MCF 10A (cell line): ENCODE data around the gene CAPN7. TPM values are rescaled to one million over a fixed set of nuclear protein-coding genes. Genes with fewer than 3 reads are reported as not detected.

Experiments
- BruUV-seq: library from RNA; stranded (reverse); fragments of 400-500 nt; replicated peaks from 2 replicates; lab custom pipeline; 2021; lab: Mats Ljungman, UMichigan
- CTCF ChIA-PET: fragments of 300-600 bp; sonication (Branson Sonifier 250); formaldehyde crosslinking; extraction: SDS; loops from one replicate; lab custom pipeline; 2021; ENCODE audit warnings: antibody characterized with exemption, inconsistent platforms; lab: Yijun Ruan, JAX
- POLR2A ChIA-PET: fragments of 300-600, 350-650 bp; sonication (Branson Sonifier 250); formaldehyde crosslinking; extraction: SDS; loops from one replicate; lab custom pipeline; 2020; ENCODE audit warnings: antibody characterized with exemption, inconsistent platforms; lab: Yijun Ruan, JAX
- DNase-seq: peaks from one replicate; pipeline ENCODE4 v3.0.0-alpha.2; 2018; ENCODE audit not compliant: unreplicated experiment
- H3K27ac Mint-ChIP-seq: one replicate; pipeline ENCODE4 v1.8.0; 2022; ENCODE audit warnings: mild to moderate bottlenecking, low read depth, mixed read lengths; ENCODE audit not compliant: unreplicated experiment
- H3K27me3 Mint-ChIP-seq: one replicate; pipeline ENCODE4 v1.8.0; 2022; ENCODE audit warnings: mixed read lengths; ENCODE audit not compliant: insufficient read depth, unreplicated experiment
- H3K36me3 Mint-ChIP-seq: one replicate; pipeline ENCODE4 v1.8.0; 2022; ENCODE audit warnings: mild to moderate bottlenecking, moderate library complexity, mixed read lengths; ENCODE audit not compliant: insufficient read depth, unreplicated experiment
- H3K4me1 Mint-ChIP-seq: one replicate; pipeline ENCODE4 v1.8.0; 2022; ENCODE audit warnings: mixed read lengths; ENCODE audit not compliant: insufficient read depth, unreplicated experiment
- H3K4me3 Mint-ChIP-seq: one replicate; pipeline ENCODE4 v1.8.0; 2022; ENCODE audit warnings: mild to moderate bottlenecking, moderate library complexity, mixed read lengths; ENCODE audit not compliant: unreplicated experiment
- H3K9me3 Mint-ChIP-seq: one replicate; pipeline ENCODE4 v1.8.0; 2022; ENCODE audit warnings: mixed read lengths; ENCODE audit not compliant: unreplicated experiment
- intact Hi-C: fragments of 100-400 bp; cut with micrococcal nuclease; formaldehyde crosslinking; loops from 2 replicates; pipeline ENCODE4 v1.14.1; 2022
- total RNA-seq: library from RNA; stranded (reverse); gene quantifications from 2 replicates; pipeline ENCODE4 v1.2.3, GENCODE V29; 2022
- TF ChIP-seq, protein P1 (sequence below): fragments of 200-600 bp; IDR thresholded peaks from one replicate; pipeline ENCODE4 v1.8.0; 2022; ENCODE audit warnings: antibody characterized with exemption, mild to moderate bottlenecking; ENCODE audit not compliant: unreplicated experiment

The CAPN7 gene
- total RNA-seq, 1 experiment from 2014 or later, result 48.4 TPM

DNA sequence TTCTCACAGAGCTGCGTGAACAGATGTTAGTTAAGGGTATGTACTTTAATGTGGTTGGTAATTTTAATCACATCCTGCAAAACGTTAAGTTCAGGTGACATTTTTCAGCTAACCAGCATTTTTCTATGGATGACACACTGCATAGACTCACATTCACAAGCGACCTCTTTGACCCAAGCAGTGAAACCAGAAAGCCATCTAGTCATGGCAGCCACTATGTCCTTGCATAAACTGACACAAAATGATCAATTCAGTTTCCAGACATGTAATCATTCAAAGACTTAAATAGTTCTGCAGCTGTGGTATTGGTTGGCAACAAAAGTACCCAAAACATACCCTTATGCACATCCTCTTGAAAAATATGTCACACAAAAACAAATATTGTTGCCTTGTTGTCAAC, 7.4 kb upstream of the CAPN7 start:
- Mint-ChIP-seq H3K4me3 (no peak overlapping the region), H3K4me1 (no peaks in the 10 kb centered on the region)
- CTCF ChIA-PET, result interaction anchor here (1.1 to 9.1 kb wide), 3 partner anchors 19 to 91 kb away, joined by 3 to 77 read pairs (median 5); no protein-coding TSS in a partner anchor

DNA sequence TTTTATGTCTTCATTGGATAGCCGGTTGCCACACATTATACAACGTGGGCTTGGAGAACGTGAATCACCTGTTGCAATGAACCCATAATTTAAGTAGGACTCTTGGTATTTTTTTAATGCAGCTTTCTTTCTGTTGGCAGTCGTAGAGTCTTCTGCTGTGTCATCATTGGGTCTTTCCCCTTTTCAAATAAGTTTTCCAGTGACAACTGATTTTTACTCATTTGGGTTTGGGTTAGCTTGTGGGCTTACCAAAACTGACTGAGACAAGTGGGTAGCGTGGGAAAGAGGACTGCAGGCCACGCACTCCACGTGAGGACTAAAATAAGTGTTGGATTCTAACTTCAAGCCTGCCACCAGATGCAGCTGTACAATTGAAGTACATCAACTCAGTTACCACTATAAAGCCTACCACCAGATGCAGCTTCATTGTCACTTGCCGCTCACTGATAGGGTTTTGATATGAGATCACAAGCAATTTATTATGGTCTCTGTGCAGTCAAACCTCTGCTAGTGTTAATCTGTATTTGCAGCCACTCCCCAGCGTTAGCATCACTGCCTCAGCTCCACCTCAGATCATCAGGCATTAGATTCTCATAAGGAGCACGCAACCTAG, 6.4 kb upstream of the CAPN7 start:
- TF ChIP-seq, protein P1, sequence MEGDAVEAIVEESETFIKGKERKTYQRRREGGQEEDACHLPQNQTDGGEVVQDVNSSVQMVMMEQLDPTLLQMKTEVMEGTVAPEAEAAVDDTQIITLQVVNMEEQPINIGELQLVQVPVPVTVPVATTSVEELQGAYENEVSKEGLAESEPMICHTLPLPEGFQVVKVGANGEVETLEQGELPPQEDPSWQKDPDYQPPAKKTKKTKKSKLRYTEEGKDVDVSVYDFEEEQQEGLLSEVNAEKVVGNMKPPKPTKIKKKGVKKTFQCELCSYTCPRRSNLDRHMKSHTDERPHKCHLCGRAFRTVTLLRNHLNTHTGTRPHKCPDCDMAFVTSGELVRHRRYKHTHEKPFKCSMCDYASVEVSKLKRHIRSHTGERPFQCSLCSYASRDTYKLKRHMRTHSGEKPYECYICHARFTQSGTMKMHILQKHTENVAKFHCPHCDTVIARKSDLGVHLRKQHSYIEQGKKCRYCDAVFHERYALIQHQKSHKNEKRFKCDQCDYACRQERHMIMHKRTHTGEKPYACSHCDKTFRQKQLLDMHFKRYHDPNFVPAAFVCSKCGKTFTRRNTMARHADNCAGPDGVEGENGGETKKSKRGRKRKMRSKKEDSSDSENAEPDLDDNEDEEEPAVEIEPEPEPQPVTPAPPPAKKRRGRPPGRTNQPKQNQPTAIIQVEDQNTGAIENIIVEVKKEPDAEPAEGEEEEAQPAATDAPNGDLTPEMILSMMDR, result no peak
- Mint-ChIP-seq H3K4me1 (no peaks in the 10 kb centered on the region), H3K36me3 (no peaks in the 10 kb centered on the region), H3K4me3 (no peak overlapping the region), H3K27me3 (peaks cover 27% of the 10 kb centered on the region), H3K9me3 (no peaks in the 10 kb centered on the region), H3K27ac (no peak overlapping the region)
- CTCF ChIA-PET, result interaction anchor here (0.6 to 9.1 kb wide), 5 partner anchors 10 to 357 kb away, joined by 3 to 121 read pairs (median 5); no protein-coding TSS in a partner anchor
- intact Hi-C loops, result loop anchor here (5.0 to 10.0 kb wide), 3 partner anchors 175 to 1048 kb away; no protein-coding TSS in a partner anchor
- DNase-seq, result no peak
- POLR2A ChIA-PET, result interaction anchor here (0.6 to 0.9 kb wide), 3 partner anchors 16 to 96 kb away, joined by 3 read pairs; no protein-coding TSS in a partner anchor
- no TSS peak for BruUV-seq

More for the DNA sequence above, 7.4 kb upstream of the CAPN7 start:
- Mint-ChIP-seq H3K27me3 (peaks cover 37% of the 10 kb centered on the region), H3K9me3 (peaks cover 5% of the 10 kb centered on the region), H3K27ac (no peak overlapping the region), H3K36me3 (no peaks in the 10 kb centered on the region)
- intact Hi-C loops, result no loop called here
- no TSS peak for BruUV-seq
- no peak for DNase-seq
- POLR2A ChIA-PET, result interaction anchor here (0.8 kb wide), 1 partner anchor 15 kb away, joined by 3 read pairs; no protein-coding TSS in a partner anchor
- TF ChIP-seq, protein P1, result no peak

DNA sequence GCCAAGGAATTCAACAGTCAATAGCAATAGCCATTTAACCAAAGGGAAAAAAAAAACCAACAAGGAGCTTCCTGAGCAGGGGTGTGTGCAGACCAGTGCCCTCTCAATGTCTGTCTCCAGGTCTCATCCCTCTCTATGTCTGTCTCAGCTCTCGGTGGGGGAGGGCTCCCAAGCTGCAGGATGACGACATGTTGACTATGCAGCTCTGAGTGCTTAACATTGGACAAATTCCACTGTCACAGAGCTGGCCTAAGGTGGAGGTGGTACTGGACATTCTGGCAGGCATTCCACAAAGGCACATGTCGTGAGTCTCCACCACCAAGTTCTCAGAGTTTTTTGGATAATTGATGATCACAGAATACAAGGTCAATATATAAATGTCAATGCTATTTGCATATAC, 2.0 kb upstream of the CAPN7 start:
- peaks cover 13% of the 10 kb centered on the region for H3K4me1 Mint-ChIP-seq
- intact Hi-C loops, result loop anchor here (5.0 to 10.0 kb wide), 3 partner anchors 171 to 1043 kb away; no protein-coding TSS in a partner anchor
- H3K27ac Mint-ChIP-seq, result no peak overlapping the region
- no TSS peak for BruUV-seq
- ChIA-PET POLR2A (interaction anchor here (0.6 to 6.9 kb wide), 6 partner anchors 96 to 221 kb away, joined by 3 to 47 read pairs (median 4); partner anchors contain the start of gene RBSN), CTCF (interaction anchor here (0.6 to 9.1 kb wide), 16 partner anchors 10 to 607 kb away, joined by 3 to 121 read pairs (median 5); no protein-coding TSS in a partner anchor)
- no peak overlapping the region for H3K4me3 Mint-ChIP-seq
- TF ChIP-seq, protein P1, result no peak
- peaks cover 10% of the 10 kb centered on the region for H3K27me3 Mint-ChIP-seq
- DNase-seq, result no peak
- peaks cover 11% of the 10 kb centered on the region for H3K36me3 Mint-ChIP-seq
- H3K9me3 Mint-ChIP-seq, result no peaks in the 10 kb centered on the region

DNA sequence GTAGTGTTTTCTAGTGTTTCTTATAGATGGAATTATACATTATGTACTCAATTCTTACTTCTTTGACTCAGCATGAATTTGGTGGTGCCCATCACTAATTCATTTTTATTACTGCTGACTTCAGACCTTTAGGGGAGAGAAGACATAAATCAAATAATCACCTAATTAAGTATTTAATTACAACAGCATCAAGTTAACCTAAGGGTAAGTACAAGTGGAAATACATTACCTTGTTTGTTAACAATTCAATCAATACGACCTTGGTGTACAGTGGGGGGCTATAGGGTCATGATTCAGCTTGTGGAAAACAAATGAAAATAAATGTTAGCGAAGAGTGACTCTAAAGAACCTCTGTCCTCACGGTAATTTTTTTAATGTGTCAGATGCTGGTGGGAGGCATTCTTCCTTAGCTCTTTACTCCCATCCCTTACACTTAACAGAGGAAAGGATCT, 538 bp upstream of the CAPN7 start:
- intact Hi-C loops, result loop anchor here (5.0 to 10.0 kb wide), 3 partner anchors 169 to 609 kb away; no protein-coding TSS in a partner anchor
- Mint-ChIP-seq H3K4me3 (peak overlapping the region; percentile 81), H3K4me1 (peaks cover 13% of the 10 kb centered on the region), H3K27ac (peak overlapping the region; percentile 91), H3K9me3 (no peaks in the 10 kb centered on the region), H3K27me3 (no peaks in the 10 kb centered on the region), H3K36me3 (peaks cover 19% of the 10 kb centered on the region)
- ChIA-PET CTCF (interaction anchor here (0.5 to 9.1 kb wide), 15 partner anchors 10 to 200 kb away, joined by 3 to 121 read pairs (median 3); no protein-coding TSS in a partner anchor), POLR2A (interaction anchor here (0.6 to 6.9 kb wide), 29 partner anchors 9 to 1027 kb away, joined by 3 to 47 read pairs (median 4); partner anchors contain the start of genes EAF1, LSM3, METTL6 and MRPS25)
- TF ChIP-seq, protein P1, result no peak
- TSS peak; percentile 92 for BruUV-seq
- no peak for DNase-seq
